IPS-NIHi7 (cell line): ENCODE data around the gene EGF.
A peak's percentile ranks its signal among the peaks of the same experiment; 100 is the strongest.
"Not testable (repeated sequence)": the region's sequence is repeated elsewhere in the genome, so short reads cannot be mapped to it uniquely, and the experiment has no call there.

Experiments used
- DNase-seq: peaks from one replicate; pipeline ENCODE4 v3.0.0; 2012; ENCODE audit warnings: mixed read lengths; ENCODE audit errors: extremely low spot score

The EGF gene

GRCh38 chr4:110034026-110034393, 121.3 kb downstream of the EGF start:
- DNase-seq = no peak

GRCh38 chr4:110039164-110039563, 126.5 kb downstream of the EGF start:
- DNase-seq = not testable (repeated sequence)

GRCh38 chr4:110041735-110042134, 129.1 kb downstream of the EGF start:
- DNase-seq = no peak

GRCh38 chr4:110042545-110043517, 130.1 kb downstream of the EGF start:
- DNase-seq = no peak

GRCh38 chr4:110046588-110047049, 133.9 kb downstream of the EGF start:
- DNase-seq = no peak

- peak; percentile 52 for DNase-seq
Measured at GRCh38 chr4:110049951-110050925, 137.6 kb downstream of the EGF start.

GRCh38 chr4:110055158-110055768, 142.6 kb downstream of the EGF start:
- no peak for DNase-seq

- DNase-seq = no peak
Measured at GRCh38 chr4:110058677-110059076, 146.0 kb downstream of the EGF start.

GRCh38 chr4:110059556-110060191, 147.0 kb downstream of the EGF start:
- no peak for DNase-seq

- no peak for DNase-seq
Measured at GRCh38 chr4:110061076-110061475, 148.4 kb downstream of the EGF start.
